Mammary epithelial cell (primary cell): ENCODE data around the gene PTPRM.

Source experiments
- EZH2 ChIP-seq: IDR thresholded peaks from 2 replicates; pipeline ENCODE4 v1.6.1; 2012; ENCODE audit warnings: low read length, inconsistent platforms, borderline replicate concordance
- TF ChIP-seq, protein P1 (sequence below), 2 donors: IDR thresholded peaks in 1 of 2; conservative IDR thresholded peaks in 1 of 2; 2 replicates each; pipeline ENCODE4 v1.5.1; 2011 to 2012; ENCODE audit warnings: inconsistent platforms in 2 of 2, low read length in 2 of 2, mild to moderate bottlenecking in 2 of 2, control low read depth in 1 of 2, low read depth in 1 of 2; ENCODE audit not compliant: insufficient read depth in 1 of 2; ENCODE audit errors: extremely low read depth in 1 of 2

DNA sequence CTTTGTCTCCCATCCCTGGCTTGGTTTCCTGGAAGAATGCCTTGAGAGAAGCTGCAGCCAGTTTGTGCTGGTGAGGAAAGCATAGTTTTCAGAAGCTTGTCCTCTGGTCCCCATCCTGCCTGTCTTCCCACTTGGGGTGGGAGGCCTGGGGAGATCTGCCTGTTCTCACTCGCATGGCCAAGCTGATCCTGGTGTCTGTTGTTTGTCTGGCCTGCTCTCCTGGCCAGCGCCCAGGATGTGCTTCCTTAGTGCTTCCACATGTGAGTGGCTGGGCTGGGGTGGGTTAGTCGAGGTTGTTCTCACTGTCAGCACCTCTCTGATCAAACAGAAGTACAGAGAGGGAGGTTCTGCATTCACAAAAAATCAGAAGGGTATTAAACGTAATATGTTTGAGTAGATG lies 49.5 kb downstream of the PTPRM start:
- TF ChIP-seq, protein P1, sequence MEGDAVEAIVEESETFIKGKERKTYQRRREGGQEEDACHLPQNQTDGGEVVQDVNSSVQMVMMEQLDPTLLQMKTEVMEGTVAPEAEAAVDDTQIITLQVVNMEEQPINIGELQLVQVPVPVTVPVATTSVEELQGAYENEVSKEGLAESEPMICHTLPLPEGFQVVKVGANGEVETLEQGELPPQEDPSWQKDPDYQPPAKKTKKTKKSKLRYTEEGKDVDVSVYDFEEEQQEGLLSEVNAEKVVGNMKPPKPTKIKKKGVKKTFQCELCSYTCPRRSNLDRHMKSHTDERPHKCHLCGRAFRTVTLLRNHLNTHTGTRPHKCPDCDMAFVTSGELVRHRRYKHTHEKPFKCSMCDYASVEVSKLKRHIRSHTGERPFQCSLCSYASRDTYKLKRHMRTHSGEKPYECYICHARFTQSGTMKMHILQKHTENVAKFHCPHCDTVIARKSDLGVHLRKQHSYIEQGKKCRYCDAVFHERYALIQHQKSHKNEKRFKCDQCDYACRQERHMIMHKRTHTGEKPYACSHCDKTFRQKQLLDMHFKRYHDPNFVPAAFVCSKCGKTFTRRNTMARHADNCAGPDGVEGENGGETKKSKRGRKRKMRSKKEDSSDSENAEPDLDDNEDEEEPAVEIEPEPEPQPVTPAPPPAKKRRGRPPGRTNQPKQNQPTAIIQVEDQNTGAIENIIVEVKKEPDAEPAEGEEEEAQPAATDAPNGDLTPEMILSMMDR (conservative IDR thresholded peaks at IDR 0.05 in 1 of 2, IDR thresholded peaks at IDR 0.05 in 1 of 2; ENCODE audit: extremely low read depth in 1 of 2, insufficient read depth in 1 of 2, low read depth in 1 of 2, low read length in 2 of 2): no peak
- TF ChIP-seq EZH2: no peak
